Right ventricle myocardium superior (tissue), 1 donor: ENCODE measurements around the gene C6orf163. TPM values are rescaled to one million over a fixed set of nuclear protein-coding genes. Genes with fewer than 3 reads are reported as not detected.

Experiments
- ATAC-seq: fragments of 200-7000 bp; cut with Tn5 transposase; one replicate; pipeline ENCODE4 v1.9.1; 2020; ENCODE audit warnings: mild to moderate bottlenecking; ENCODE audit not compliant: poor library complexity
- DNase-seq: peaks from one replicate; pipeline ENCODE4 v3.0.0-alpha.2; 2020
- intact Hi-C: fragments of 100-400 bp; cut with DNase I; formaldehyde crosslinking; loops from one replicate; pipeline ENCODE4 v1.11.2; 2022
- total RNA-seq: library from RNA; stranded (reverse); fragmentation: NEBNext Ultra II Directional; extraction: Animal tissue kit (Norgen Biotek cat#: 25700); gene quantifications from one replicate; pipeline ENCODE4 v1.2.1, GENCODE V29; 2021
- donor health status: DM: no; HTN: yes; CAD: no; lungs with severe emphysema.

The C6orf163 gene
- total RNA-seq, 1 donor from 2014 or later, result 1.6 TPM

DNA sequence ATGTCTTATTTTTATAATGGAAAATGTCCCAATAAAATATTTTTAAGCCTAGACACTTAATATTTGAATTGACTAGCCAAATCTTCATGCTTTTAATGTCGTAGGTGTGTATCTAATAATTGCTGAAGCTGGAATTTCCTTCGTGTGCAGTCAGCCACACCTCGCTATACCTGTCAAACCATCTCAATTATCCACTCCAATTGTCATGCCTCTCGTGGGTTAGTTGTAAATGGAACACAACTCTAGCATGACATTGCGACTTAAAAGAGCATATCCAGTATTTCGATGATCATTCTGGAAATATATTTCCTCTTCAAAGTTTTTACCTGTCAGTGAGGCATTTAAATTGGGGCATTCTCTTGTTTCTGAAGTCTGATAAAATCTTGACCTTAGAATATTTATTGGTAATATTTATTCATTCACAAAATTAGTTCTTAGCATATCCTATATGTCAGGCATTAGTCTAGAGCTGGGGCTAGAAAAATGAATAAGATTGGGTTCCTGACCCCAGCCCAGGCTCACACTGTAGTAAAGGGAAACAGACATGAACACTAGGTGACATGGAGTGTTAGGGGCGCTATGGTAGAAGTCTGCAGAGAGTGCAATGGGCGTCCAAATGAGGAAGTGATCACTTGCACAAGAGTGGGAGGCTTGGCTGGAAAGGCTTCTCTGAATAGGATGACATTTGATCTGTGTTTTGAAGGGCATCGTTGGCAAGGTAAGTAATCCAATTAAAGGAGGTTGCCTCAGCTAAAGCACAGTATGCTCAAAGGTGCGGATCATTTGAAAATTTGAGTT lies 52.2 kb downstream of the C6orf163 start:
- intact Hi-C loops, result no loop called here
- ATAC-seq, result no peak
- DNase-seq, result no peak

DNA sequence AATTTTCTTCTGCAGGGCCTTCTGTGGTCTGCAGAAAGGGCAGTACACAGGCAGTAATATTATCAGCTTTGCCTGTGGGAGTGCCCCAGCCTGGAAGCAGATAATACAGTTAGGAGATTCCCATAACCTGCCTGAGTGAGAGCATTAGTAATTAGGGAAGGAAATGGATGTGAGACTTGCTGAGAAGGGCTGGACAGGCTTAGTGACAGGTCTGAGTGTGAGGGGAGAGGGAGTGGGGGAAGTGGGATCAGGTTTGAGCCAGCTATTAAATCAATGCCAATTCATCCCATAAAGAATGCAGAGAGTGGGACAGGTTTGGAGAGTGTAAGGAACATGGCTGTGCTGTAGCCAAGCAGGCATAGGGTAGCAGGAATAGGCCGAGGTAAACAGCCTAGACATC lies 53.0 kb downstream of the C6orf163 start:
- intact Hi-C loops, result no loop called here
- ATAC-seq, result no peak
- DNase-seq, result no peak

DNA sequence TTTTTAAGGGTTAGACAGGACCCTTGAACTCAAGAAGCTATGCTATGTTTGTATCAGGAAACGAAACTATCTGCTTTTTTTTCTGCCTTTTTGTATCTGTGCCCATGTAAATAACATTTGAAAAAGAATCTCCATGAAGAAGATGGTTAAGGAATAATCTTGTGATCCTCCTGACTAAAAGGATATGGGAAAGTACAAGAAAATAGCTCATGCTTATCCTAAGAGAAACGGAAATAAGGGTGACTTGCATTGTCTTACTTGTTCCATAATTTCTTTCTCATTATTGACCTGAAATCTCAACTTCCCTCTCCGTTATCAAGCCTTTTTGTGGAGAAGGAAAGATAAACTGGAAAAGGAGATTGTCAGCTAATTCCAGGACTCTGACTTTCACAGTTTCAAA lies 57.2 kb downstream of the C6orf163 start:
- ATAC-seq, result no peak
- intact Hi-C loops, result no loop called here

DNA sequence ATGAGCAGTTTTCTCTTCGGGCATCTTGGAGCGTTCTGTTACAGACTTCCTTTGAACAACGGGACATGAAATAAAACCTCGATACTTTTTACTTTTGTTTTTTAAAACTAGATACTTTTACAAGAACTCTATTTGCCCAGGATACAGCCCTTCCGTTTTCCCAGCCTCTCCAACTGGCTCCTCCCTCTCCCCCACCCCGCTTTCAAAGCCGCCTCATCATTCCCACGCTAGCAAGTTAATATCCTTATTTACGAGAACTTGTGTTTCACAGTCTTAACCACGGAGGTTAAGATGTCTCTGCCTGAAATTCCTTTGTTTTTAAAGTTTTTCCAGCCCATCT lies 62.9 kb downstream of the C6orf163 start:
- peak; percentile 47 for DNase-seq
- ATAC-seq, result peak; percentile 59
- intact Hi-C loops, result no loop called here

More for the DNA sequence above, 57.2 kb downstream of the C6orf163 start:
- no peak for DNase-seq

DNA sequence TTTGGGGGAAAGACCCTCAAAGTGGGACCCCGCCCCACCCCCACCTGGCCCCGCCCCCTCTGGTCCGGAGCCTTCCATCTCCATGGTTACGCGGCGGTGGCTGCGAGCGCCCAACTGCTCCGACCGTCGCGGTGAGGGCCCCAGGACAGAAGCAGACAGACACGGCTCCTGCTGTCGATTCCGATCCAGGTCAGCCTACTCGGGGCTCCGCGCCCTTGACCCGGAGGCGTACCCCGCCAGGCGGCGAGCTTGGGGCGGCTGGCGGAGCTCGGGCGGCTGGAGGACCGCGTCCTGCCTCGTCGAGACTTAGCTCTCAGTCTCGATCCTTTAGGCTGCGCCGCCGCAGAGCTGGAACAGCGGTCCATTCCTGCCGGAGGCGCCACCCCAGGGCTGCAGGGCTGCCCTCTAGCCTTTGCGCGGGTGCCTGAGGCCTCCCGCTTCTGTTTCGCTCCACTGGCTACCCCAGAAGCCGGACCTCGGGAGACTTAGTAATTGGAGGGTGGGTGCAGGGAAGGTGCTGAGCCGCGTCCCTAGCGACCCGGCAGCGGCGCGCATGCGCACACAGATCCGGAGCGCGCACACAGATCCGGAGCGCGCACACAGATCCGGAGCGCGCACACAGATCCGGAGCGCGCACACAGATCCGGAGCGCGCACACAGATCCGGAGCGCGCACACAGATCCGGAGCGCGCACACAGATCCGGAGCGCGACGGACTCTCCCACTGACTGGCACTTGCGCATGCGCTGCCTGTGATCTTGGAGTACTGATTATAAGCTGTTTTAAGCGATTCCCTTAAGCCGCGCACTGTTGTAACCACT lies 63.5 kb downstream of the C6orf163 start, which contains the start of gene CFAP206:
CFAP206 (plus strand) TSS at position 72 of the 820 bp plus-strand sequence. CDS start 1,868 bp downstream, outside the sequence.
- peak; percentile 98 for ATAC-seq
- peak; percentile 90 for DNase-seq
- intact Hi-C loops, result no loop called here

DNA sequence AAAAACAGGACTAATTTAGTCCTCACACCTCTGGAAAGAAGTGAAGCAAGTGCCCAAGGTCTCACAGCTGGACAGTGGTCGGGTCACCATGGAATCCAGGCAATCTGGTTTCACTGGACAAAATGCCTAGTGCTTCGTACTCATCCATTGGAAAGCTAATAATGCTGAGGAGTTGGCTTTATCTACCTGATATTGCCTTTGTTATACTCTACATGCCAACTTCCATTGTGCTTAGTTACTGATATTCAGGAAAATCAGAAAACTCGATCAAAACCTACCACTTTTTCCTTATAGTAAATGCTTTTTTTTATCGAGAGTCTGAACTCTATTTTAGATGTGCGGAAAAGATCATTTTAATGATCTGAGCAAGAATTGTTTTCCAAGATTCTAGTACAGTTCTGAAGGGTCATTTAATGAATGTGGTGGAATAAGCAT lies 64.1 kb downstream of the C6orf163 start:
- DNase-seq, result no peak
- ATAC-seq, result no peak
- intact Hi-C loops, result no loop called here

Other genes starting within 250 kb of the C6orf163 start
- gene CGA, start 249.7 kb upstream of the C6orf163 start, total RNA-seq, result not detected
- gene ZNF292, start 189.2 kb upstream of the C6orf163 start, total RNA-seq, result 29.4 TPM
- gene SMIM8, start 22.2 kb upstream of the C6orf163 start, total RNA-seq, result 12.9 TPM
- not detected for gene GJB7, start 15.5 kb upstream of the C6orf163 start, total RNA-seq
- gene CFAP206, start 63.2 kb downstream of the C6orf163 start, total RNA-seq, result not detected
- gene SLC35A1, start 128.2 kb downstream of the C6orf163 start, total RNA-seq, result 9.8 TPM
- gene RARS2, start 245.2 kb downstream of the C6orf163 start, total RNA-seq, result 16.8 TPM
- gene ORC3, start 245.3 kb downstream of the C6orf163 start, total RNA-seq, result 17.9 TPM